Measurements from ENCODE around the gene TFPT. TPM values are rescaled to one million over a fixed set of nuclear protein-coding genes. Genes with fewer than 3 reads are reported as not detected.

The TFPT gene
- total RNA-seq, 2 donors from 2014 or later = 15.9 to 17.2 TPM

GRCh38 chr19:54128796-54129616, 13.5 kb upstream of the TFPT start:
- H3K9me3 ChIP-seq = no peaks in the 10 kb centered on the region
- H3K4me3 ChIP-seq = no peak overlapping the region
- no peaks in the 10 kb centered on the region for H3K36me3 ChIP-seq
- DNase-seq = no peak
- TF ChIP-seq CTCF (IDR thresholded peaks at IDR 0.05) = no peak
- H3K27me3 ChIP-seq = no peaks in the 10 kb centered on the region
- no peak overlapping the region for H3K27ac ChIP-seq
- no peaks in the 10 kb centered on the region for H3K4me1 ChIP-seq
- no peak overlapping the region for H3K9ac ChIP-seq (ENCODE audit: low read depth in 2 of 2, low read length in 2 of 2)
- intact Hi-C loops (cut with DNase I) = no loop called here

GRCh38 chr19:54128441-54128725, 12.9 kb upstream of the TFPT start:
- Histone ChIP-seq H3K4me3 (no peak overlapping the region), H3K9ac (ENCODE audit: low read depth in 2 of 2, low read length in 2 of 2) (no peak overlapping the region), H3K27me3 (no peaks in the 10 kb centered on the region), H3K36me3 (no peaks in the 10 kb centered on the region), H3K4me1 (no peaks in the 10 kb centered on the region), H3K9me3 (no peaks in the 10 kb centered on the region), H3K27ac (no peak overlapping the region)
- intact Hi-C loops (cut with DNase I) = no loop called here
- DNase-seq = no peak
- TF ChIP-seq CTCF (IDR thresholded peaks at IDR 0.05) = no peak

- Histone ChIP-seq H3K9me3 (no peaks in the 10 kb centered on the region), H3K27ac (no peak overlapping the region), H3K36me3 (no peaks in the 10 kb centered on the region), H3K27me3 (no peaks in the 10 kb centered on the region), H3K4me3 (no peak overlapping the region), H3K4me1 (no peaks in the 10 kb centered on the region), H3K9ac (ENCODE audit: low read depth in 2 of 2, low read length in 2 of 2) (no peak overlapping the region)
- intact Hi-C loops (cut with DNase I) = no loop called here
- no peak for TF ChIP-seq CTCF (IDR thresholded peaks at IDR 0.05)
- no peak for DNase-seq
Measured at GRCh38 chr19:54127688-54128440, 12.4 kb upstream of the TFPT start.

GRCh38 chr19:54125713-54126112, 10.3 kb upstream of the TFPT start:
- Histone ChIP-seq H3K9me3 (no peaks in the 10 kb centered on the region), H3K4me1 (no peaks in the 10 kb centered on the region), H3K4me3 (no peak overlapping the region), H3K36me3 (peaks cover 5% of the 10 kb centered on the region), H3K27me3 (no peaks in the 10 kb centered on the region), H3K9ac (ENCODE audit: low read depth in 2 of 2, low read length in 2 of 2) (no peak overlapping the region), H3K27ac (no peak overlapping the region)
- no peak for DNase-seq
- intact Hi-C loops (cut with DNase I) = no loop called here
- TF ChIP-seq CTCF (IDR thresholded peaks at IDR 0.05) = no peak

- DNase-seq = no peak
- H3K27ac ChIP-seq = no peak overlapping the region
- no peaks in the 10 kb centered on the region for H3K27me3 ChIP-seq
- H3K36me3 ChIP-seq = peaks cover 5% of the 10 kb centered on the region
- TF ChIP-seq CTCF (IDR thresholded peaks at IDR 0.05) = no peak
- no peak overlapping the region for H3K9ac ChIP-seq (ENCODE audit: low read depth in 2 of 2, low read length in 2 of 2)
- H3K4me3 ChIP-seq = no peak overlapping the region
- H3K4me1 ChIP-seq = no peaks in the 10 kb centered on the region
- H3K9me3 ChIP-seq = no peaks in the 10 kb centered on the region
- intact Hi-C loops (cut with DNase I) = no loop called here
Measured at GRCh38 chr19:54124393-54124792, 8.9 kb upstream of the TFPT start.
